Sigmoid colon (tissue), 4 donors: ENCODE measurements around the gene RAET1L.

Experiments used
- CTCF ChIP-seq, 4 experiments: fragments of 450-650 bp in 3 of 4; fragments of 200-600 bp in 1 of 4; IDR thresholded peaks; one replicate each; pipeline ENCODE4 v1.5.1; 2016 to 2019; ENCODE audit warnings: antibody characterized with exemption in 4 of 4, mild to moderate bottlenecking in 3 of 4, moderate library complexity in 2 of 4
- EP300 ChIP-seq, 4 donors: sonication (generic); formaldehyde crosslinking; IDR thresholded peaks; one replicate each; pipeline ENCODE4 v1.6.1; 2017; ENCODE audit warnings: antibody characterized with exemption in 4 of 4
- POLR2A ChIP-seq, 2 donors: fragments of 450-650 bp; IDR thresholded peaks; one replicate each; pipeline ENCODE4 v1.6.1; 2016; ENCODE audit warnings: antibody characterized with exemption in 2 of 2, mild to moderate bottlenecking in 2 of 2, moderate library complexity in 2 of 2
- POLR2AphosphoS5 ChIP-seq, 4 donors: sonication (generic); formaldehyde crosslinking; IDR thresholded peaks; one replicate each; pipeline ENCODE4 v1.6.1; 2017; ENCODE audit warnings: antibody characterized with exemption in 4 of 4

DNA sequence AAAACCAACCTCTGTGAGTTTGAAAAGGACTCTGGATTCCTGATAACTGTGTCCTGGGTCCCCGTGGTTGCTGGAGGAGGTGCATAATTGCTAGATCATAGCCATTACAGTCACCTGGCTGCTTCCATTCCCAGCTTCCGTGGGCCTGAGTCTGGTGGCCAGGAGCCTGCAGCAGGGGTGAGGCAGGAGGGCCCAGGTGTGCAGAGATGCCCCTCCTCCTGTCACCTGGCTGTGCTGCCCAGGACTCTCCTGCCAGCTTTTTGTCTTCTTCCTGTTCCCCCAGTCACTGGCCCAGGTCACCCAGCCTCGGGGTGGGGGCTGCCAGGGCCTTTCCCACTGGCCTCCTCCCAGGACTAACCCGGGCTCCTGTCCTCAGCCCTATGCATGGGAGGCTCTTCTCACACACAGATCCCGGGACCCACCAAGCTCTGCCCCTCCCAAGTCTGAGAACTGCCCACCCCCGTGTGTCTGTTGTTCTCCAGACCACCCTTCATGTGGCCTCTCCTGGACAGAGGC, 30.0 kb downstream of the RAET1L start:
- TF ChIP-seq CTCF (IDR thresholded peaks at IDR 0.05): no peak
- TF ChIP-seq POLR2AphosphoS5 (IDR thresholded peaks at IDR 0.05): no peak
- no peak for TF ChIP-seq POLR2A (IDR thresholded peaks at IDR 0.05)
- no peak for TF ChIP-seq EP300 (IDR thresholded peaks at IDR 0.05)
